ENCODE data around the gene CGB3.

GRCh38 chr19:48994035-48994386 is 30.1 kb downstream of the CGB3 start:
- TF ChIP-seq CTCF (conservative IDR thresholded peaks at IDR 0.05; ENCODE audit: low read length), result no peak
- TF ChIP-seq EZH2phosphoT487 (IDR thresholded peaks at IDR 0.05; ENCODE audit: borderline replicate concordance, low read depth, low read length), result no peak
